Measurements from ENCODE around the gene CLPX. TPM values are rescaled to one million over a fixed set of nuclear protein-coding genes. Genes with fewer than 3 reads are reported as not detected.
"Not testable (repeated sequence)": the region's sequence is repeated elsewhere in the genome, so short reads cannot be mapped to it uniquely, and the experiment has no call there.

CLPX gene
- total and polyA plus RNA-seq, 8 donors: 6.3 to 31.1 (median 19.1) TPM

DNA sequence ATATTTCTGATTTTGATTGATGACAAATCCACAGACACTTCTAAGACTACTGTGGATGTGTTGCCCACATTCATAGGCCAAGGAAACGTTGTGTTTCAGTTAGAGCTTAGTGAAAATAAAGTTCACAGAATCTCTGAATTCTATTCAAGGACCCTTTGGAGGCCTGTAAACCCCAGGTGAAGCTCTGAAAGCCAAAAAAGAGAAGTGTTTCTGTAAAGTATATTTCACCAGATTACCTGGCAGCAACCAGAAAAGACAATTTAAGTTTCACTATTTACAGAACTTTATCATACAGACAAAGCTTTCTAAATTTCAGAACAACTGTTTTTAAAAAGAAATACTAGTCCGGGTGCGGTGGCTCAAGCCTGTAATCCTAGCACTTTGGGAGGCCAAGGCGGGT is 2.6 kb downstream of the CLPX start:
- no peaks in the 10 kb centered on the region for H3K27me3 ChIP-seq
- intact Hi-C loops (cut with DNase I): no loop called here
- H3K4me1 ChIP-seq: peaks cover 6 to 34% (median 11%) of the 10 kb centered on the region in 3 donors
- H3K9me3 ChIP-seq: no peaks in the 10 kb centered on the region
- FAIRE-seq (no peak), DNase-seq (no peak), ATAC-seq (no peak)
- WGBS, 2 donors: 76% methylated on average over 4 of the region's 4 CpGs
- no peak overlapping the region for H3K4me3 ChIP-seq
- no peak for TF ChIP-seq CTCF (IDR thresholded peaks at IDR 0.05)
- no peak overlapping the region for H3K27ac ChIP-seq
- H3K36me3 ChIP-seq: peaks cover 0 to 13% (median 0%) of the 10 kb centered on the region in 3 donors

DNA sequence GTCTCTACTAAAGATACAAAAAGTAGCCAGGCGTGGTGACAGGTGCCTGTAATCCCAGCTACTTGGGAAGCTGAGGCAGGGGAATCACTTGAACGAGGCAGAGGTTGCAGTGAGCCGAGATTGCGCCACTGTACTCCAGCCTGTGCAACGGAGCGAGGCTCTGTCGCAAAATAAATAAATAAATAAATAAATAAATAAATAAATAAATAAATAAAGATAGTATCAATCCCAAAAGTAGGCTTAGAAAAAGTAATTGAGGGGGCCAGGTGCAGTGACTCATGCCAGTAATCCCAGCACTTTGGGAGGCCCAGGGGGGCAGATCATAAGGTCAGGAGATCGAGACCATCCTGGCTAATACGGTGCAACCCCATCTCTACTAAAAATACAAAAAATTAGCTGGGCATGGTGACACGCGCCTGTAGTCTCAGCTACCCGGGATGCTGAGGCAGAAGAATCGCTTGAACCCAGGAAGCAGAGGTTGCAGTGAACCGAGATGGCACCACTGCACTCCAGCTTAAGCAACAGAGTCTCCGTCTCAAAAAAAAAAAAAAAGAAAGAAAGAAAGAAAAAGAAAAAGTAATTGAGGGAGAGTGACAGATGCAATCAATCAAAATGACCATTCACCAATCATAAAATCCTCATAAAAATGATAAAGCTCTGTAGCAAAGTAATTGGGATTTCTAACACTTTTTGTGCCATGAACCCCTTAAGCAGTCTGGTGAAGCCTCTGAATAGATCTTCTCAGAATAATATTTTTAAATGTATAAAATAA is 3.4 kb downstream of the CLPX start:
- peaks cover 6 to 34% (median 11%) of the 10 kb centered on the region in 3 donors for H3K4me1 ChIP-seq
- WGBS, 2 donors: 90 to 95% methylated on average over 15 of the region's 15 CpGs

GRCh38 chr15:65180167-65180566 is 5.0 kb downstream of the CLPX start:
- intact Hi-C loops (cut with DNase I): no loop called here
- no peak overlapping the region for H3K4me3 ChIP-seq
- H3K36me3 ChIP-seq: peaks cover 0 to 24% (median 5%) of the 10 kb centered on the region in 3 donors
- DNase-seq: no peak
- no peak for FAIRE-seq
- 86 to 95% methylated on average over 3 of the region's 3 CpGs for WGBS, 2 donors
- H3K9me3 ChIP-seq: no peaks in the 10 kb centered on the region
- peaks cover 6 to 34% (median 11%) of the 10 kb centered on the region in 3 donors for H3K4me1 ChIP-seq
- TF ChIP-seq CTCF (IDR thresholded peaks at IDR 0.05): no peak
- H3K27ac ChIP-seq: no peak overlapping the region
- no peaks in the 10 kb centered on the region for H3K27me3 ChIP-seq
- ATAC-seq: no peak

More for the DNA sequence above, 3.4 kb downstream of the CLPX start:
- H3K9me3 ChIP-seq; FAIRE-seq; H3K27me3 ChIP-seq; ATAC-seq; H3K4me3 ChIP-seq; H3K27ac ChIP-seq; DNase-seq; intact Hi-C loops (cut with DNase I): not testable (repeated sequence)
- H3K36me3 ChIP-seq: peaks cover 0 to 21% (median 1%) of the 10 kb centered on the region in 3 donors

- no peak for FAIRE-seq
- TF ChIP-seq CTCF (IDR thresholded peaks at IDR 0.05): no peak
- Histone ChIP-seq H3K27ac (no peak overlapping the region), H3K27me3 (no peaks in the 10 kb centered on the region), H3K4me1 (peaks cover 6 to 28% (median 9%) of the 10 kb centered on the region in 3 donors), H3K9me3 (no peaks in the 10 kb centered on the region), H3K4me3 (no peak overlapping the region), H3K36me3 (peaks cover 0 to 27% (median 5%) of the 10 kb centered on the region in 3 donors)
- DNase-seq: no peak
- 30 to 32% methylated on average over 1 of the region's 1 CpG for WGBS, 2 donors
- intact Hi-C loops (cut with DNase I): no loop called here
- peak in 3 of 4 donors; percentile 29 to 79 (median 54) for ATAC-seq
Measured at GRCh38 chr15:65177901-65178300, 7.2 kb downstream of the CLPX start.

- Histone ChIP-seq H3K27me3 (no peaks in the 10 kb centered on the region), H3K9me3 (no peaks in the 10 kb centered on the region), H3K4me1 (peaks cover 0 to 17% (median 0%) of the 10 kb centered on the region in 3 donors), H3K4me3 (no peak overlapping the region), H3K36me3 (peaks cover 0 to 35% (median 5%) of the 10 kb centered on the region in 3 donors), H3K27ac (no peak overlapping the region)
- ATAC-seq (no peak), DNase-seq (no peak), FAIRE-seq (no peak)
- TF ChIP-seq CTCF (IDR thresholded peaks at IDR 0.05): no peak
- intact Hi-C loops (cut with DNase I): no loop called here
Measured at GRCh38 chr15:65176056-65176455, 9.1 kb downstream of the CLPX start.

All from pancreas (tissue), 10 donors.